Gastrocnemius medialis (tissue), 4 donors: Measurements from ENCODE around the gene CES2.
A peak's percentile ranks its signal among the peaks of the same experiment; 100 is the strongest.

Experiments
- CTCF ChIP-seq, 5 experiments: fragments of 450-650 bp in 3 of 5; fragments of 200-600 bp in 2 of 5; sonication (generic) in 2 of 5; IDR thresholded peaks in 4 of 5; conservative IDR thresholded peaks in 1 of 5; 1 replicate in 4 of 5; 2 replicates in 1 of 5; pipeline ENCODE4 v1.5.1; 2016 to 2019; ENCODE audit warnings: antibody characterized with exemption in 5 of 5, mild to moderate bottlenecking in 3 of 5, moderate library complexity in 3 of 5
- POLR2A ChIP-seq, 2 donors: fragments of 450-650 bp; IDR thresholded peaks; one replicate each; pipeline ENCODE4 v1.6.1; 2017; ENCODE audit warnings: antibody characterized with exemption in 2 of 2, mild to moderate bottlenecking in 2 of 2, moderate library complexity in 2 of 2

GRCh38 chr16:66923247-66923731, 12.0 kb upstream of the CES2 start:
- TF ChIP-seq CTCF (IDR thresholded peaks at IDR 0.05 in 4 of 5, conservative IDR thresholded peaks at IDR 0.05 in 1 of 5), result no peak
- TF ChIP-seq POLR2A (IDR thresholded peaks at IDR 0.05), result peak; percentile 39 to 55
